Measurements from ENCODE around the gene XRCC5.

DNA sequence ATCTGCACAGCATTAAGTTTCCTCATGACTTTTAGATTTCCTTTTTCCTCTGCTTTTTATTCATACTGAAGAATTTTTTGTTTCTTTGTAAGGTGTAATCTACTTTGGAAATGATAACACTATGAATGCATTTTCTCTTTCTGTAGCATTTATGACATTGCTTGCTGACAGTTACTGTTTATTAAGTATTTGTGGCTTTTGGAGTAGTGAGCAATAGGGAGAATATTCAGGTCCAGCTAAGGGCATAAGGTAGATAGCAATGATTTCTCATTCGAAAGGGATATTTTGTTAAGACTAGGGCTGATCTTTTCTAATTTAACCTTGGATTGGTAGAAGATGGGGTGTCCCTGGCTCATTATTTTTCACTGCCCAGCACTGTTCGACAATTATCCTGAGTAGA, 80.3 kb downstream of the XRCC5 start:
- TF ChIP-seq REST (IDR thresholded peaks at IDR 0.05; ENCODE audit: insufficient read depth in 1 of 2, low read depth in 2 of 2, low read length in 2 of 2) (no peak), POLR2AphosphoS5 (IDR thresholded peaks at IDR 0.05; ENCODE audit: low read depth, low read length) (no peak), SIN3A (IDR thresholded peaks at IDR 0.05; ENCODE audit: borderline replicate concordance, insufficient read depth, low read length) (no peak), FOXP2 (optimal IDR thresholded peaks at IDR 0.05; ENCODE audit: borderline replicate concordance, extremely low read depth, extremely low read length, insufficient read depth) (no peak)

All from PFSK-1 (cell line).